Measurements from ENCODE around the gene SPTAN1. TPM values are rescaled to one million over a fixed set of nuclear protein-coding genes. Genes with fewer than 3 reads are reported as not detected.

SPTAN1 gene
- total RNA-seq, 2 experiments from 2014 or later, result 355 to 358 TPM

- H3K36me3 Mint-ChIP-seq, result peaks cover 23% of the 10 kb centered on the region
- POLR2A ChIA-PET, result interaction anchor here (0.7 to 1.0 kb wide), 3 partner anchors 20 to 27 kb away, joined by 3 read pairs; no protein-coding TSS in a partner anchor
- no peaks in the 10 kb centered on the region for H3K9me3 Mint-ChIP-seq
- ATAC-seq (ENCODE audit: low read depth) (no peak), DNase-seq (no peak)
- no peaks in the 10 kb centered on the region for H3K4me1 Mint-ChIP-seq
- H3K27ac Mint-ChIP-seq, result no peak overlapping the region
- H3K4me3 Mint-ChIP-seq, result no peak overlapping the region
- H3K27me3 Mint-ChIP-seq, result no peaks in the 10 kb centered on the region
Observed at GRCh38 chr9:128532581-128532980, 19.8 kb upstream of the SPTAN1 start.

- DNase-seq, result no peak
- Mint-ChIP-seq H3K27ac (no peak overlapping the region), H3K4me1 (peaks cover 2% of the 10 kb centered on the region), H3K9me3 (no peaks in the 10 kb centered on the region), H3K36me3 (peaks cover 18% of the 10 kb centered on the region), H3K27me3 (no peaks in the 10 kb centered on the region), H3K4me3 (no peak overlapping the region)
- POLR2A ChIA-PET, result interaction anchor here (5.9 kb wide), 1 partner anchor 10 kb away, joined by 30 read pairs; the partner anchor contains the start of gene SPTAN1
- no peak for ATAC-seq (ENCODE audit: low read depth)
Observed at GRCh38 chr9:128540634-128541360, 11.6 kb upstream of the SPTAN1 start.

DNA sequence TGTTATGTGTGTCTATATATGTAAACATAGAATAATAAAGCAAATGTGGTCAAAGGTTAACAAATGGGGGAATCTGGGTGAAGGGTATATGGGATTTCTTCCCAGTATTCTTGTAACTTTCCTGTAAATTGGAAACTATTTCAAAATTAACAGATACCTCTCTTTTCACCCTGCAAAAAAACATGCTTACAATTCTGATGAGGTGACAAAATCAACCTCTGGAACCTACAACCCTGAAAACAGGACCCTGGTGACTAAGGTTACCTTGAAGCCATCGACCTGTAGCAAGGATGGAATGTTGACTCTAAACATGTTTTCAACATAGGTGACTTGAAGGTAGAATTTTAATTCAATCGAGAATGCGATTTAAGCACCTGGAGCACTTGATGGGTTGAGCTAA is 5.9 kb upstream of the SPTAN1 start:
- H3K27me3 Mint-ChIP-seq, result no peaks in the 10 kb centered on the region
- no peak overlapping the region for H3K4me3 Mint-ChIP-seq
- DNase-seq (no peak), ATAC-seq (ENCODE audit: low read depth) (no peak)
- H3K36me3 Mint-ChIP-seq, result peaks cover 8% of the 10 kb centered on the region
- no peaks in the 10 kb centered on the region for H3K9me3 Mint-ChIP-seq
- POLR2A ChIA-PET, result no interaction called here
- peaks cover 20% of the 10 kb centered on the region for H3K4me1 Mint-ChIP-seq
- H3K27ac Mint-ChIP-seq, result no peak overlapping the region

DNA sequence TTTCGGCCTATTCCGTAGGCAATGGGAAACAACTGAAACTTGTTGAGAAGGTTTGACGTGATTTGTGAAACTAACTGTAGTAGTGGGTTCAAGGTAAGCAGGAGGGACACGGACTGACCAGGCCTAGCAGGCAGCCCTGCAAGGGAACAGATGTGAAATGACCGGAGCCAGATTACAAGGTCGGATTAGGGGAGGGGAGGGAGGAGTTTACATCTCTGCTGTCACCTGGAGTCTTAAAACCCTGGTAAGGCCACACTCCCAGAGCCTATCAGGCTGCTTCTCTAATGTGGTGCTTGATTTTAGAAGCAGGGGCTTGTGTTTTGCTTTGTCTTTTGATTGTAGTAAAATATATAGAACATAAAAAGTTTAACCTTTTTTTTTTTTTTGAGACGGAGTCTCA is 3.5 kb upstream of the SPTAN1 start:
- ATAC-seq (ENCODE audit: low read depth) (no peak), DNase-seq (no peak)
- Mint-ChIP-seq H3K36me3 (peaks cover 8% of the 10 kb centered on the region), H3K4me3 (no peak overlapping the region), H3K27ac (no peak overlapping the region), H3K4me1 (peaks cover 20% of the 10 kb centered on the region), H3K9me3 (no peaks in the 10 kb centered on the region), H3K27me3 (no peaks in the 10 kb centered on the region)
- POLR2A ChIA-PET, result no interaction called here

GRCh38 chr9:128550226-128550625 is 2.2 kb upstream of the SPTAN1 start:
- DNase-seq (no peak), ATAC-seq (ENCODE audit: low read depth) (no peak)
- Mint-ChIP-seq H3K27me3 (no peaks in the 10 kb centered on the region), H3K27ac (peak overlapping the region; percentile 44), H3K36me3 (peaks cover 6% of the 10 kb centered on the region), H3K9me3 (no peaks in the 10 kb centered on the region), H3K4me3 (peak overlapping the region; percentile 15), H3K4me1 (peaks cover 20% of the 10 kb centered on the region)
- POLR2A ChIA-PET, result interaction anchor here (0.7 to 3.9 kb wide), 8 partner anchors 8 to 179 kb away, joined by 3 to 30 read pairs (median 5); partner anchors contain the start of genes GLE1, ODF2, URM1 and ZDHHC12

- DNase-seq (no peak), ATAC-seq (ENCODE audit: low read depth) (no peak)
- peaks cover 19% of the 10 kb centered on the region for H3K4me1 Mint-ChIP-seq
- H3K27me3 Mint-ChIP-seq, result no peaks in the 10 kb centered on the region
- H3K4me3 Mint-ChIP-seq, result peak overlapping the region; percentile 91
- H3K36me3 Mint-ChIP-seq, result peaks cover 6% of the 10 kb centered on the region
- no peaks in the 10 kb centered on the region for H3K9me3 Mint-ChIP-seq
- POLR2A ChIA-PET, result interaction anchor here (0.7 to 3.9 kb wide), 13 partner anchors 8 to 561 kb away, joined by 3 to 30 read pairs (median 5); partner anchors contain the start of genes GLE1, ODF2, URM1 and ZDHHC12
- peak overlapping the region; percentile 93 for H3K27ac Mint-ChIP-seq
Observed at GRCh38 chr9:128550770-128551656, 1.4 kb upstream of the SPTAN1 start.

DNA sequence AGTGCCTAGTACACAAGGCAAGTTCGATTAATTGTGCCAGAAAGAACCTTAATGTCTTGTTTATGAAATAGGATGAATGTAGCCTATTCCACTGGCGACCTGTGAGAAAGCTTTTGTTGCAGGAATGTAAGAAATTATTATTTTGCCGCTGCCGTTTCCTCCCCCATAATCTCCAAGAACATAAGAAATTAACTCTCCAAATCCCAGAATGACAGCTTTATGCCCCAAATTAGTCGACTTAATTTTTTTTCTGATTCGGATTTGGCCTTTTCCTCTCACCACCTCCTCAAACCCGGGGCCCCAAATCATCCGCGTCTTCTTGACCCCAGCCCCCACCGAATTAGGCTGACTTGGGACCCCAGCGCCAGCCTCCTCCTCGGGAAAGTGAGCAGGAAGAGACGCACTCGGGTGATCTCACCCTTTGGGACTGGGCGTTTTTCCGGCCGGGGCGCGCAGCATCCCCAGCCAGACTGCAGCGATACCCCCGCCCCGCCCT is 682 bp upstream of the SPTAN1 start:
- Mint-ChIP-seq H3K4me3 (peak overlapping the region; percentile 91), H3K36me3 (peaks cover 7% of the 10 kb centered on the region), H3K4me1 (peaks cover 24% of the 10 kb centered on the region), H3K27me3 (no peaks in the 10 kb centered on the region), H3K27ac (peak overlapping the region; percentile 93), H3K9me3 (no peaks in the 10 kb centered on the region)
- no peak for ATAC-seq (ENCODE audit: low read depth)
- no peak for DNase-seq
- POLR2A ChIA-PET, result interaction anchor here (0.5 to 3.9 kb wide), 16 partner anchors 10 to 561 kb away, joined by 3 to 30 read pairs (median 8); partner anchors contain the start of genes ENDOG, GLE1, SET and URM1

DNA sequence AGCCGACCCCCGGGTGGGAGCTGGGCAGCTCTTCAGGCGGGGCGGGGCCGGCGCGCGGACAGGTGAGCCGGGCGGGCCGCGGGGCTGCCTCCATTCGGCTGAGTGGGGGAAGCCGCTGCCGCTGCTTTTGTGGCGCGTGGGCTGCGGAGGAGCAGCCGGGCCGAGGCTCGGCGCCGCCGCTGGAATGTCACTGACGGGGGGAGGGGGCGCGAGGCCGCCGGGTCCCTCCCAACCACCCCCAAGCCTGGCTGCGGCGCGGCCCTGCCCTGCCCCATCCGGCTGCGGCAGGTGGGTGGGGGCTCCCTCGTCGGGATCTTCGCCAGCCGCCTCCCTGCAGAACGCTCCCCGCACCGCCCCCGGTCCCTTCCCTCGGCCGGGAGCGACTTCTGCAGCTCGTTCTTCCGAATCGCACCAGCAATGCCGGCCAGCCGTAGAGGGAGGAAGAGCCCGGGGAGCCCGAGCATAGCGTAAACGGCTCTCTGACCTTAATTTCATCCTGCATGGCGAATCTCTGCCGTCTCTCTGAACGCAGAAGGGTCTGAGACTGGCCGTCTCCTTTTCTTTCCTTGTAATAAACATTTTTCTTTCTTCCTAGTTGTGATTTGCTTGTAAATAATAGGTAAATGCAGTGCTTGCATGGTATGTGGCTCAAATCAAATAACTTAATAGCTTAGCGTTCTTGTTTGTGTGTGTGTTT is 505 bp downstream of the SPTAN1 start:
- peak; percentile 26 for ATAC-seq (ENCODE audit: low read depth)
- peaks cover 32% of the 10 kb centered on the region for H3K4me1 Mint-ChIP-seq
- H3K9me3 Mint-ChIP-seq, result no peaks in the 10 kb centered on the region
- POLR2A ChIA-PET, result interaction anchor here (0.6 to 3.9 kb wide), 26 partner anchors 10 to 1883 kb away, joined by 3 to 30 read pairs (median 4); partner anchors contain the start of genes ENDOG, GLE1, GOLGA2 and SET
- no peak for DNase-seq
- no peak overlapping the region for H3K27ac Mint-ChIP-seq
- no peak overlapping the region for H3K4me3 Mint-ChIP-seq
- peaks cover 11% of the 10 kb centered on the region for H3K36me3 Mint-ChIP-seq
- no peaks in the 10 kb centered on the region for H3K27me3 Mint-ChIP-seq

DNA sequence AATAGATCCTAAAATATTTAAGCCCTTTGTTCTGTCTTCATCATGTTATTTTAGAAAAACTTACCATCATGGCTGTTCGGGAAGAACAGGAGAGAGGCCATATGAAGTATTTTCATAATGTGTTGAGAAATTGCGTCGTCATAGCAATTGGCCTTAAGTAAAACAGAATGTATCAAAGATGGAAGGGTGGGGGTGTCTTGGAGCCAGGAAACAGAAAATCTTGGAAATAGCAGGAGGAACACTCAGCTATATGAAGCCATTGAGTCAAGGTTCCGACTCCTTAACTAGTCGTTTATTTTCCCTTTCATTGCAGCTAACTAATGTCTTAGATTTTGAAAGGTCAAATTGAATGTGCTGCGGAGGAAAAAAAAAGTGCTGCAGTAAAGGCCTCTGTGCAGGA is 1.3 kb downstream of the SPTAN1 start:
- Mint-ChIP-seq H3K4me3 (no peak overlapping the region), H3K36me3 (peaks cover 12% of the 10 kb centered on the region), H3K4me1 (peaks cover 37% of the 10 kb centered on the region), H3K9me3 (no peaks in the 10 kb centered on the region), H3K27me3 (no peaks in the 10 kb centered on the region), H3K27ac (no peak overlapping the region)
- POLR2A ChIA-PET, result interaction anchor here (0.9 to 2.9 kb wide), 13 partner anchors 9 to 265 kb away, joined by 3 to 14 read pairs (median 4); partner anchors contain the start of genes ENDOG, GLE1, URM1 and ZDHHC12
- ATAC-seq (ENCODE audit: low read depth) (no peak), DNase-seq (no peak)

DNA sequence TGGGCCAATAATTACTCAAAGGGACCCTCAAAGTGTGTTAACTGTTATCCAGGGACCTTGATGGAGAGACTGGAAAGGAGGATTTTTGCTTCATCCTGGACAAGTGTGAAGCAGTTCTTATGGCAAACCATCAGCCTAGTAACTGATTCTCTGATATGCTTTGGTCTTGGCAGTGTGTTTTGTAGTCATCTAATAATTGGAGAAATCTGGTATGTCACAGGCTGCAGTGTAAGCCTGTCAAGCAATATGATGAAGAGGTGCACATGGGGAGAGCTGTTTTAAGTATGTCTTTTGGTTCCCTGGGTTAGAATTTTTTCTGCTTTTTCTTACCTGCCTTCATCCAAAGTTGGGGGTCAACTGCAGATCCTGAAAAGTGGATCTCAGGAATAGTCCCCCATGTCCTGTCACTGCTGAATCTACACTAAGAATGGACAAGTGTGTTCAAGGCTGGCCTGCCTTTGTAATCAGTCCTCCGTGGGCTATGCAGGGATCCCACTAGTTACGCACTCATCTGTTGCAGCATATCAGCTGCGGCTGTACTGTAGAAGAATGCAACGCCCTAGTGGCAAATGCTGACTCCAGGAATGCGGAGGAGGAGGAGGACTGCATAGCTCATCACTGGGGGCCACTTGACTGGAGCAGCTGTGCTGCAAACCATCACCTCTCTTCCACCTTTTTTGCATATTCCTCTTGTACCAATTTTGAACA is 1.9 kb downstream of the SPTAN1 start:
- Mint-ChIP-seq H3K27me3 (no peaks in the 10 kb centered on the region), H3K4me3 (no peak overlapping the region), H3K9me3 (no peaks in the 10 kb centered on the region), H3K27ac (no peak overlapping the region), H3K4me1 (peaks cover 42% of the 10 kb centered on the region), H3K36me3 (peaks cover 12% of the 10 kb centered on the region)
- ATAC-seq (ENCODE audit: low read depth) (no peak), DNase-seq (no peak)
- POLR2A ChIA-PET, result interaction anchor here (1.1 to 2.9 kb wide), 4 partner anchors 50 to 264 kb away, joined by 3 to 14 read pairs (median 6); partner anchors contain the start of genes ENDOG, GLE1 and ZDHHC12

DNA sequence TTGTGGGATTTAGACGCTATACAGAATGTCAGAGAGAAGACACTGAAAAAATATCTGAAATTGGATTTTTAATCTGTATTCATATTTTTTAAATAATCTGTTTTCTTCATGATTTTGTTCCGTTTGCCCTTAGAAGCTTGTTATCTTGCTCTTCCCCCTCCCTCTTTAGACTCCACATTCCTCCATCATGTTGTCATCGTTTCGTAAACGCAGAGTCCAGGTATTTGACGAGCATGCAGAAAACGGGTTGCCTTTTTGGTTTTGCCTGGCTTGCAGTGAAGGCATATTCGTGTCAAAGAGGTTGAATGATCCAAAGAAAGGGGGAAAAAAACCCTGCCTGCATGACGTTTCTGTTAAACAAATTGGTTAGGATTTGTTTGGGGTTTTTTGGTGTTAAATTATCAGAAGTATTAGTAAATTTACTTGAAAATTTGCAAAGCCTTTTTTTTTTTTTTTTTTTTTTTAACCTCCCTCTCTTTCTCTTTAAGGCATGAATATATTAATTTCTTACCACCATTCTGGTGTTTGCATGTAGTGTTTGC is 2.9 kb downstream of the SPTAN1 start:
- H3K9me3 Mint-ChIP-seq, result no peaks in the 10 kb centered on the region
- POLR2A ChIA-PET, result interaction anchor here (0.8 kb wide), 1 partner anchor 129 kb away, joined by 6 read pairs; no protein-coding TSS in a partner anchor
- DNase-seq (no peak), ATAC-seq (ENCODE audit: low read depth) (no peak)
- H3K4me3 Mint-ChIP-seq, result no peak overlapping the region
- H3K27ac Mint-ChIP-seq, result no peak overlapping the region
- peaks cover 9% of the 10 kb centered on the region for H3K36me3 Mint-ChIP-seq
- H3K4me1 Mint-ChIP-seq, result peaks cover 36% of the 10 kb centered on the region
- no peaks in the 10 kb centered on the region for H3K27me3 Mint-ChIP-seq

DNA sequence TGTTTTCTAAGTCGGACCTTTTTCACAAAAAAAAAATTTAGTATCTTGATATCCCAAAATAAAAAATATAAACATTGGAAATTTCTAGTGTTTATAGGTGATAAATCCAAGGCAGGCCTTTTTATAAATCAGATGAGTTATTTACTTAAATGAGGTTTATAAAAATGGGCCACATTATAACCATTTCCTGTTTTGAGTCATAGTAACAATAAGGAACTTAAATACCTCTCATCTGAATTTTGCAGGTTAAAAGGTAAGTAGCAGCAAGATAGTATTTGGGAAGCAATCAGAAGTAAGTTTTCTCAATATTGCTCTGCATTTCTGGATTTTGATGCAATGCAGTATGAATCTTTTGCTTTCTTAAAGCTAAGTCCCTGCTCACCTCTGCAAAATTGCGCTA is 3.9 kb downstream of the SPTAN1 start:
- peaks cover 9% of the 10 kb centered on the region for H3K36me3 Mint-ChIP-seq
- no peak for ATAC-seq (ENCODE audit: low read depth)
- POLR2A ChIA-PET, result no interaction called here
- H3K4me3 Mint-ChIP-seq, result no peak overlapping the region
- H3K4me1 Mint-ChIP-seq, result peaks cover 29% of the 10 kb centered on the region
- no peak for DNase-seq
- no peaks in the 10 kb centered on the region for H3K9me3 Mint-ChIP-seq
- H3K27ac Mint-ChIP-seq, result no peak overlapping the region
- no peaks in the 10 kb centered on the region for H3K27me3 Mint-ChIP-seq
